Fibroblast of skin of back (primary cell): Measurements from ENCODE around the gene HMGCL. TPM values are rescaled to one million over a fixed set of nuclear protein-coding genes. Genes with fewer than 3 reads are reported as not detected.
"Not testable (repeated sequence)": the region's sequence is repeated elsewhere in the genome, so short reads cannot be mapped to it uniquely, and the experiment has no call there.

ENCODE experiments used
- DNase-seq: peaks from one replicate; pipeline ENCODE4 v3.0.0-alpha.2; 2013
- polyA plus RNA-seq, 2 experiments: library from polyadenylated mRNA; unstranded; fragments of 120-200 nt; gene quantifications; one replicate each; pipeline ENCODE4 v1.2.1, GENCODE V29; 2013; ENCODE audit not compliant: insufficient read length in 2 of 2

HMGCL gene
- polyA plus RNA-seq (2013, experiment 1 of 2; ENCODE audit: insufficient read length) = 24.7 TPM
- polyA plus RNA-seq (2013, experiment 2 of 2; ENCODE audit: insufficient read length) = 33.1 TPM

- DNase-seq = peak; percentile 89
Measured at GRCh38 chr1:23825076-23825761, at the start of gene HMGCL. HMGCL (minus strand) TSS chr1:23825429; CDS start chr1:23825415, 14 bp downstream.

- no peak for DNase-seq
Measured at GRCh38 chr1:23872421-23872820, 47.2 kb upstream of the HMGCL start.

- DNase-seq = no peak
Measured at GRCh38 chr1:23869051-23869450, 43.8 kb upstream of the HMGCL start.

GRCh38 chr1:23868557-23869016 is 43.4 kb upstream of the HMGCL start:
- DNase-seq = no peak

GRCh38 chr1:23867895-23868556 is 42.8 kb upstream of the HMGCL start, which contains the start of gene FUCA1:
FUCA1 (minus strand) TSS chr1:23868290; CDS start chr1:23868286, 4 bp downstream.
- DNase-seq = peak; percentile 83

- no peak for DNase-seq
Measured at GRCh38 chr1:23867542-23867894, 42.3 kb upstream of the HMGCL start.

- peak; percentile 5 for DNase-seq
Measured at GRCh38 chr1:23865543-23865930, 40.3 kb upstream of the HMGCL start.

GRCh38 chr1:23864801-23865542 is 39.7 kb upstream of the HMGCL start:
- DNase-seq = no peak

GRCh38 chr1:23862640-23863039 is 37.4 kb upstream of the HMGCL start:
- DNase-seq = no peak

- peak; percentile 7 for DNase-seq
Measured at GRCh38 chr1:23854568-23854967, 29.3 kb upstream of the HMGCL start.

- not testable (repeated sequence) for DNase-seq
Measured at GRCh38 chr1:23853124-23853523, 27.9 kb upstream of the HMGCL start.

GRCh38 chr1:23851406-23851805 is 26.2 kb upstream of the HMGCL start:
- not testable (repeated sequence) for DNase-seq

- no peak for DNase-seq
Measured at GRCh38 chr1:23848673-23849616, 23.7 kb upstream of the HMGCL start.

GRCh38 chr1:23847482-23848095 is 22.4 kb upstream of the HMGCL start:
- not testable (repeated sequence) for DNase-seq

GRCh38 chr1:23845163-23845562 is 19.9 kb upstream of the HMGCL start:
- no peak for DNase-seq

GRCh38 chr1:23843644-23844043 is 18.4 kb upstream of the HMGCL start:
- DNase-seq = no peak

GRCh38 chr1:23838401-23838866 is 13.2 kb upstream of the HMGCL start:
- DNase-seq = peak; percentile 55

- DNase-seq = no peak
Measured at GRCh38 chr1:23837908-23838307, 12.7 kb upstream of the HMGCL start.

GRCh38 chr1:23836037-23836436 is 10.8 kb upstream of the HMGCL start:
- DNase-seq = no peak

GRCh38 chr1:23834156-23834555 is 8.9 kb upstream of the HMGCL start:
- not testable (repeated sequence) for DNase-seq

- DNase-seq = no peak
Measured at GRCh38 chr1:23827717-23828116, 2.5 kb upstream of the HMGCL start.
